A549 (cell line): ENCODE measurements around the gene ZCCHC24. TPM values are rescaled to one million over a fixed set of nuclear protein-coding genes. Genes with fewer than 3 reads are reported as not detected.
A peak's percentile ranks its signal among the peaks of the same experiment; 100 is the strongest.

Experiments
- ATAC-seq, 2 experiments: fragments of 200-7000 bp in 1 of 2; fragments of >200 bp in 1 of 2; cut with Nextera tagmentation in 1 of 2; cut with Tn5 transposase in 1 of 2; 3 replicates each; pipeline versions ENCODE4 v1.8.0 to v1.9.1; 2018 to 2020; ENCODE audit warnings: mild to moderate bottlenecking in 1 of 2, moderate library complexity in 1 of 2
- CTCF ChIA-PET: fragments of 300-600 bp; sonication (Branson Sonifier 250); formaldehyde crosslinking; extraction: SDS; loops from one replicate; lab custom pipeline; 2021; ENCODE audit warnings: antibody characterized with exemption, inconsistent platforms; lab: Yijun Ruan, JAX
- POLR2A ChIA-PET: fragments of 350-600 bp; formaldehyde crosslinking; extraction: SDS; loops from one replicate; lab custom pipeline; 2021; ENCODE audit warnings: antibody characterized with exemption, inconsistent platforms; lab: Yijun Ruan, JAX
- DNase-seq, 2 experiments: peaks; one replicate each; pipeline versions ENCODE4 v3.0.0 to v3.0.0-alpha.2; 2011 to 2016; ENCODE audit warnings: low read depth in 1 of 2, low spot score in 1 of 2
- FAIRE-seq: peaks from 2 replicates; lab custom pipeline; 2011; peaks lifted over from hg19 to GRCh38; lab: Jason Lieb, UNC
- H3K27ac ChIP-seq, 2 experiments: fragments of >200 bp; sonication (Bioruptor Twin); formaldehyde crosslinking; 3 replicates each; pipeline ENCODE4 v1.5.1; 2016 to 2017
- H3K4me1 ChIP-seq: fragments of >200 bp; sonication (Bioruptor Twin); formaldehyde crosslinking; 3 replicates; pipeline ENCODE4 v1.6.1; 2016
- H3K4me2 ChIP-seq: fragments of >200 bp; sonication (Bioruptor Twin); formaldehyde crosslinking; 3 replicates; pipeline ENCODE4 v1.6.1; 2016
- H3K4me3 ChIP-seq: fragments of >200 bp; sonication (Bioruptor Twin); formaldehyde crosslinking; 3 replicates; pipeline ENCODE4 v1.5.1; 2016
- H3K9me3 ChIP-seq: fragments of >200 bp; sonication (Bioruptor Twin); formaldehyde crosslinking; 3 replicates; pipeline ENCODE4 v1.6.1; 2016
- CBX2 ChIP-seq: fragments of 200-600 bp; sonication (generic); IDR thresholded peaks from 2 replicates; pipeline ENCODE4 v1.6.1; 2016; ENCODE audit warnings: low read depth, mild to moderate bottlenecking, borderline replicate concordance
- CTCF ChIP-seq: fragments of >200 bp; sonication (Bioruptor Twin); formaldehyde crosslinking; IDR thresholded peaks from 3 replicates; pipeline ENCODE4 v1.5.1; 2016
- EHMT2 ChIP-seq: fragments of 200-600 bp; sonication (generic); IDR thresholded peaks from 2 replicates; pipeline ENCODE4 v1.6.1; 2016; ENCODE audit warnings: antibody characterized with exemption, low read depth, mild to moderate bottlenecking, moderate library complexity
- ELK1 ChIP-seq: fragments of 150-350 bp; IDR thresholded peaks from 2 replicates; pipeline ENCODE4 v1.6.1; 2014; ENCODE audit warnings: low read depth, mild to moderate bottlenecking, low read length
- FOSL2 ChIP-seq, 2 experiments: fragments of 450-650 bp in 1 of 2; fragments of >200 bp in 1 of 2; sonication (Bioruptor Twin) in 1 of 2; formaldehyde crosslinking; IDR thresholded peaks; 2 replicates each; pipeline versions ENCODE4 v1.5.0 to v1.6.1; 2016 to 2020; ENCODE audit warnings: mild to moderate bottlenecking in 1 of 2, moderate library complexity in 1 of 2
- GATA3 ChIP-seq: IDR thresholded peaks from 2 replicates; pipeline ENCODE4 v1.6.1; 2012; ENCODE audit warnings: borderline replicate concordance
- HEYL ChIP-seq: fragments of 250-450 bp; sonication (Bioruptor Pico); IDR thresholded peaks from 2 replicates; pipeline ENCODE4 v1.8.0; 2021; ENCODE audit warnings: mild to moderate bottlenecking, moderate library complexity
- HOXB13 ChIP-seq: fragments of 250-450 bp; sonication (Bioruptor Pico); IDR thresholded peaks from 2 replicates; pipeline ENCODE4 v1.5.0; 2020; ENCODE audit warnings: low read depth, mild to moderate bottlenecking, moderate library complexity
- HOXB5 ChIP-seq: fragments of 250-450 bp; sonication (Bioruptor Pico); IDR thresholded peaks from 2 replicates; pipeline ENCODE4 v1.5.0; 2020; ENCODE audit warnings: mild to moderate bottlenecking, moderate library complexity
- KDM5A ChIP-seq: fragments of 200-600 bp; sonication (generic); IDR thresholded peaks from 2 replicates; pipeline ENCODE4 v1.6.1; 2016; ENCODE audit warnings: antibody characterized with exemption, mild to moderate bottlenecking
- MAFK ChIP-seq: fragments of 450-650 bp; IDR thresholded peaks from 2 replicates; pipeline ENCODE4 v1.6.1; 2014; ENCODE audit not compliant: partially characterized antibody
- MAZ ChIP-seq: fragments of 150-350 bp; IDR thresholded peaks from 2 replicates; pipeline ENCODE4 v1.6.1; 2014; ENCODE audit warnings: antibody characterized with exemption, low read depth, low read length, borderline replicate concordance
- NPAS2 ChIP-seq: fragments of 250-450 bp; sonication (Bioruptor Pico); IDR thresholded peaks from 2 replicates; pipeline ENCODE4 v1.8.0; 2022; ENCODE audit warnings: mild to moderate bottlenecking, moderate library complexity, borderline replicate concordance
- RAD21 ChIP-seq, 2 experiments: fragments of >200 bp in 1 of 2; sonication (Bioruptor Twin) in 1 of 2; formaldehyde crosslinking in 1 of 2; IDR thresholded peaks in 1 of 2; conservative IDR thresholded peaks in 1 of 2; 2 replicates in 1 of 2; 3 replicates in 1 of 2; pipeline ENCODE4 v1.6.1; 2012 to 2018; ENCODE audit warnings: inconsistent platforms in 1 of 2
- RCOR1 ChIP-seq: fragments of 150-350 bp; IDR thresholded peaks from 2 replicates; pipeline ENCODE4 v1.6.1; 2014; ENCODE audit warnings: antibody characterized with exemption, low read length, low read depth
- RFX5 ChIP-seq: fragments of 450-650 bp; IDR thresholded peaks from 2 replicates; pipeline ENCODE4 v1.7.1; 2014; ENCODE audit warnings: antibody characterized with exemption, mild to moderate bottlenecking, moderate library complexity
- RNF2 ChIP-seq: fragments of 200-600 bp; sonication (generic); IDR thresholded peaks from 2 replicates; pipeline ENCODE4 v1.6.1; 2016; ENCODE audit warnings: low read depth, mild to moderate bottlenecking, antibody characterized with exemption, moderate library complexity, borderline replicate concordance
- SMC3 ChIP-seq: fragments of >200 bp; sonication (Bioruptor Twin); formaldehyde crosslinking; IDR thresholded peaks from 3 replicates; pipeline ENCODE4 v1.6.1; 2018; ENCODE audit warnings: inconsistent platforms
- ZSCAN20 ChIP-seq: fragments of 250-450 bp; sonication (Bioruptor Pico); IDR thresholded peaks from 2 replicates; pipeline ENCODE4 v1.8.0; 2022; ENCODE audit warnings: mild to moderate bottlenecking, moderate library complexity
- WGBS: methylation state at CpG from one replicate; pipeline ENCODE4 v1.1.6; 2017; ENCODE audit errors: missing lambda C conversion rate; 5-methylcytosine and 5-hydroxymethylcytosine counted together
- polyA plus RNA-seq, 4 experiments: library from polyadenylated mRNA; depleted of rRNA in 3 of 4; stranded (reverse); fragments of >200 nt; fragmentation: RNase III in 1 of 4; extraction: RNeasy Plus Mini Kit Qiagen cat#74134 plus additional on column Dnase treatment in 1 of 4; gene quantifications; 2 replicates in 3 of 4; 3 replicates in 1 of 4; pipeline ENCODE4 v1.2.3, GENCODE V29; 2011 to 2017

Gene ZCCHC24
- polyA plus RNA-seq, 2 of the 4 experiments (the other 2 are of a cell fraction), result 2.4 to 4.2 TPM

- peak overlapping the region in 1 of 2 experiments; percentile 62; a peak in 4 of 6 replicates for H3K27ac ChIP-seq
- peaks cover 12% of the 10 kb centered on the region for H3K9me3 ChIP-seq
- DNase-seq, result peak in 1 of 2 experiments; percentile 25
- WGBS, result 78% methylated on average over 6 of the region's 6 CpGs
- CTCF ChIA-PET, result interaction anchor here (0.6 to 5.7 kb wide), 10 partner anchors 11 to 131 kb away, joined by 3 to 145 read pairs (median 12); no protein-coding TSS in a partner anchor
- POLR2A ChIA-PET, result no interaction called here
- no peak overlapping the region for H3K4me2 ChIP-seq
- peaks cover 12% of the 10 kb centered on the region; the same call in 2 of the 3 replicates for H3K4me1 ChIP-seq
- ATAC-seq, result peak in 1 of 2 experiments; percentile 55; a peak in 3 of 6 replicates
- TF ChIP-seq RNF2, result no peak
- TF ChIP-seq, all 56 proteins: peak for 0
- no peak overlapping the region for H3K4me3 ChIP-seq
- FAIRE-seq, result no peak
Measured at GRCh38 chr10:79375321-79376077, 69.9 kb downstream of the ZCCHC24 start.

DNA sequence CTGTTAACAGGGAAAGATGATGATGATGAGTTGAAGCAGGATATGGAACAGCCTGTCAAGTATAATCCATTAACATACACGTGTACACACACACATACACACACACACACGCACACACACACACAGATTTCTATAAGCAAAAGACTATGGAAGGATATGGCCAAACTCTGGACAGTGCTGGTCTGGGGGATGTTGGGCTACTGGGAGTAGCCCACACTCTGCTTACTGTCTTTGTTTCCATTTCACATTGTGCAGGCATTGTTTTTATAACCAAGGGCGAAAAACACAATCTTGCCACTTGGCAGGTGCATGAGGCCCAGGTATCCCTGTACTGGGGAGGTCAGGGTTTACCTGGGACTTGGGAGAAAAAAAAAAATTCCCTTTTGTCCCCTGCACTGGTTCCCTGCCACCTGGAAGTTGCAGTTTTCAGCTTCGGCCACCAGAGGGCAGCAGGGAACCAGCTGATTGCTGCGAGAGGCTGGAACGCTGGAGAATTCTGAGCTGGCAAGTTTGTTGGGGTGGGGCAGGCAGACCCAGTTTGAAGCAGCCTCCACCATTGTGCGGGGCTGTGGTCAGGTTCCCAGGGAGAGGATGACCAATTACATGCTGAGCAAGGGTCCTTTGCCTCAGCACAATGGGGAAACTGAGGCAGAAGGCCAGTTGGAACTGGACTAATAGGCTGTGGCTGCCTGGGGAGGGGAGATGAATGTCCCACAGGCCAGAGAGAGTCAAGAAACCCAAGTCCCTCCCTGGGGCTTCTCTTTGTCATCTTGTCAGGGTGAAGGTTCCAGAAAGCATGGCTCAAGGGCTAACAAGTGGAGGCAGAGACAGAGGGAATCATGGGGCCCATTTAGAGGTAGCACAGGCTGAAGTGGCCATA lies 70.9 kb downstream of the ZCCHC24 start:
- no peak overlapping the region; a peak in 1 of 6 replicates for H3K27ac ChIP-seq
- peak; percentile 77 to 92 for ATAC-seq
- ChIA-PET CTCF (interaction anchor here (0.6 to 5.7 kb wide), 55 partner anchors 8 to 1586 kb away, joined by 3 to 145 read pairs (median 4); partner anchors contain the start of gene ZCCHC24), POLR2A (no interaction called here)
- FAIRE-seq, result no peak
- no peak for TF ChIP-seq ZSCAN20 (CRISPR knock-in tag)
- peak; percentile 49 for TF ChIP-seq MAFK
- peak; percentile 90 for TF ChIP-seq CTCF
- no peak for TF ChIP-seq CBX2
- TF ChIP-seq SMC3, result peak; percentile 94
- TF ChIP-seq HOXB13 (CRISPR knock-in tag), result no peak
- no peak for TF ChIP-seq KDM5A
- TF ChIP-seq FOSL2 (IDR thresholded peaks at IDR 0.05), result no peak
- TF ChIP-seq FOSL2 (CRISPR knock-in tag; IDR thresholded peaks at IDR 0.05), result no peak
- TF ChIP-seq ELK1, result no peak
- TF ChIP-seq RAD21 (conservative IDR thresholded peaks at IDR 0.05 in 1 of 2, IDR thresholded peaks at IDR 0.05 in 1 of 2), result peak; percentile 94 to 97
- TF ChIP-seq NPAS2, result no peak
- no peak for TF ChIP-seq GATA3
- TF ChIP-seq HOXB5 (CRISPR knock-in tag), result no peak
- TF ChIP-seq RFX5, result no peak
- H3K4me1 ChIP-seq, result peaks cover 5% of the 10 kb centered on the region; the same call in 1 of the 3 replicates
- H3K4me3 ChIP-seq, result no peak overlapping the region
- WGBS, result under 1% methylated on average over 7 of the region's 7 CpGs
- no peak overlapping the region for H3K4me2 ChIP-seq
- H3K9me3 ChIP-seq, result peaks cover 21% of the 10 kb centered on the region
- peak; percentile 62 to 85 for DNase-seq

GRCh38 chr10:79372871-79373270 lies 72.6 kb downstream of the ZCCHC24 start:
- no peak overlapping the region for H3K27ac ChIP-seq
- TF ChIP-seq MAZ (no peak), RCOR1 (no peak), FOSL2 (IDR thresholded peaks at IDR 0.05) (no peak), FOSL2 (CRISPR knock-in tag; IDR thresholded peaks at IDR 0.05) (no peak), HEYL (no peak), GATA3 (no peak), EHMT2 (no peak)
- ChIA-PET CTCF (interaction anchor here (0.7 to 5.7 kb wide), 13 partner anchors 12 to 129 kb away, joined by 3 to 145 read pairs (median 7); no protein-coding TSS in a partner anchor), POLR2A (no interaction called here)
- no peak overlapping the region for H3K4me2 ChIP-seq
- WGBS, result 49% methylated on average over 3 of the region's 4 CpGs
- DNase-seq, result no peak
- H3K4me1 ChIP-seq, result peaks cover 5% of the 10 kb centered on the region; the same call in 1 of the 3 replicates
- no peak for ATAC-seq
- H3K9me3 ChIP-seq, result peaks cover 21% of the 10 kb centered on the region
- FAIRE-seq, result no peak
- H3K4me3 ChIP-seq, result no peak overlapping the region
